HEK293 (cell line): ENCODE results near the gene NUP62.
A peak's percentile ranks its signal among the peaks of the same experiment; 100 is the strongest.

Experiments used
- BCL11A ChIP-seq: fragments of 450-650 bp; formaldehyde crosslinking; IDR thresholded peaks from 2 replicates; pipeline ENCODE4 v1.5.1; 2016; ENCODE audit warnings: low read depth, missing biosample characterization, missing genetic modification characterization
- BCL11B ChIP-seq: fragments of 450-650 bp; formaldehyde crosslinking; IDR thresholded peaks from 2 replicates; pipeline ENCODE4 v1.5.1; 2016; ENCODE audit warnings: low read depth, missing biosample characterization, missing genetic modification characterization
- KLF10 ChIP-seq: fragments of 450-650 bp; IDR thresholded peaks from 2 replicates; pipeline ENCODE4 v1.5.1; 2018; ENCODE audit warnings: missing biosample characterization, mild to moderate bottlenecking, missing genetic modification characterization
- MYNN ChIP-seq: fragments of 450-650 bp; formaldehyde crosslinking; IDR thresholded peaks from 2 replicates; pipeline ENCODE4 v1.5.1; 2016; ENCODE audit warnings: missing biosample characterization, missing genetic modification characterization, borderline replicate concordance
- RBAK ChIP-seq: fragments of 450-650 bp; formaldehyde crosslinking; IDR thresholded peaks from 2 replicates; pipeline ENCODE4 v1.5.1; 2016; ENCODE audit warnings: missing biosample characterization, missing genetic modification characterization
- REST ChIP-seq: fragments of 450-650 bp; formaldehyde crosslinking; IDR thresholded peaks from 2 replicates; pipeline ENCODE4 v1.5.1; 2016; ENCODE audit warnings: missing biosample characterization, missing genetic modification characterization
- SCRT1 ChIP-seq: fragments of 450-650 bp; formaldehyde crosslinking; IDR thresholded peaks from 2 replicates; pipeline ENCODE4 v1.5.1; 2016; ENCODE audit warnings: missing biosample characterization, missing genetic modification characterization, borderline replicate concordance
- SP3 ChIP-seq: fragments of 450-650 bp; formaldehyde crosslinking; IDR thresholded peaks from 2 replicates; pipeline ENCODE4 v1.5.1; 2016; ENCODE audit warnings: missing biosample characterization, missing genetic modification characterization
- ZBTB17 ChIP-seq: fragments of 450-650 bp; formaldehyde crosslinking; IDR thresholded peaks from 2 replicates; pipeline ENCODE4 v1.5.1; 2016; ENCODE audit warnings: missing biosample characterization, missing genetic modification characterization
- ZBTB20 ChIP-seq: fragments of 450-650 bp; formaldehyde crosslinking; IDR thresholded peaks from 2 replicates; pipeline ENCODE4 v1.5.1; 2016; ENCODE audit warnings: missing biosample characterization, missing genetic modification characterization
- ZNF112 ChIP-seq: fragments of 450-650 bp; formaldehyde crosslinking; IDR thresholded peaks from 2 replicates; pipeline ENCODE4 v1.5.0; 2017; ENCODE audit warnings: missing biosample characterization, missing genetic modification characterization
- ZNF202 ChIP-seq: fragments of 450-650 bp; formaldehyde crosslinking; IDR thresholded peaks from 2 replicates; pipeline ENCODE4 v1.5.1; 2016; ENCODE audit warnings: missing biosample characterization, missing genetic modification characterization, borderline replicate concordance
- ZNF223 ChIP-seq: fragments of 450-650 bp; formaldehyde crosslinking; IDR thresholded peaks from 2 replicates; pipeline ENCODE4 v1.5.1; 2016; ENCODE audit warnings: missing biosample characterization, missing genetic modification characterization
- ZNF239 ChIP-seq: fragments of 450-650 bp; formaldehyde crosslinking; IDR thresholded peaks from 2 replicates; pipeline ENCODE4 v1.5.1; 2016; ENCODE audit warnings: missing biosample characterization, missing genetic modification characterization
- ZNF335 ChIP-seq: fragments of 450-650 bp; formaldehyde crosslinking; conservative IDR thresholded peaks from 2 replicates; pipeline ENCODE4 v1.5.1; 2016; ENCODE audit warnings: missing biosample characterization, missing genetic modification characterization
- ZNF354C ChIP-seq: fragments of 450-650 bp; formaldehyde crosslinking; IDR thresholded peaks from 2 replicates; pipeline ENCODE4 v1.5.1; 2016; ENCODE audit warnings: missing biosample characterization, missing genetic modification characterization, low read depth, borderline replicate concordance
- ZNF366 ChIP-seq: fragments of 450-650 bp; formaldehyde crosslinking; conservative IDR thresholded peaks from 2 replicates; pipeline ENCODE4 v1.5.1; 2016; ENCODE audit warnings: missing biosample characterization, missing genetic modification characterization
- ZNF521 ChIP-seq: fragments of 450-650 bp; formaldehyde crosslinking; IDR thresholded peaks from 2 replicates; pipeline ENCODE4 v1.5.1; 2017; ENCODE audit warnings: missing biosample characterization, mild to moderate bottlenecking, missing genetic modification characterization
- ZNF548 ChIP-seq: fragments of 450-650 bp; formaldehyde crosslinking; IDR thresholded peaks from 2 replicates; pipeline ENCODE4 v1.5.1; 2016; ENCODE audit warnings: missing biosample characterization, missing genetic modification characterization
- ZNF558 ChIP-seq: fragments of 450-650 bp; formaldehyde crosslinking; IDR thresholded peaks from 2 replicates; pipeline ENCODE4 v1.5.1; 2016; ENCODE audit warnings: missing biosample characterization, missing genetic modification characterization
- ZNF560 ChIP-seq: fragments of 450-650 bp; formaldehyde crosslinking; IDR thresholded peaks from 2 replicates; pipeline ENCODE4 v1.5.1; 2017; ENCODE audit warnings: missing biosample characterization, missing genetic modification characterization, borderline replicate concordance
- ZNF660 ChIP-seq: fragments of 450-650 bp; IDR thresholded peaks from 2 replicates; pipeline ENCODE4 v1.5.1; 2018; ENCODE audit warnings: missing biosample characterization, mild to moderate bottlenecking, missing genetic modification characterization
- ZNF776 ChIP-seq: fragments of 450-650 bp; formaldehyde crosslinking; IDR thresholded peaks from 2 replicates; pipeline ENCODE4 v1.5.0; 2017; ENCODE audit warnings: missing biosample characterization, missing genetic modification characterization, borderline replicate concordance
- ZNF830 ChIP-seq: fragments of 450-650 bp; IDR thresholded peaks from 2 replicates; pipeline ENCODE4 v1.5.0; 2018; ENCODE audit warnings: missing biosample characterization, missing genetic modification characterization, low read depth, mild to moderate bottlenecking, moderate library complexity
- ZNF843 ChIP-seq: fragments of 450-650 bp; formaldehyde crosslinking; IDR thresholded peaks from 2 replicates; pipeline ENCODE4 v1.5.1; 2016; ENCODE audit warnings: missing biosample characterization, missing genetic modification characterization
- ZSCAN4 ChIP-seq: fragments of 450-650 bp; formaldehyde crosslinking; IDR thresholded peaks from 2 replicates; pipeline ENCODE4 v1.5.1; 2017; ENCODE audit warnings: missing biosample characterization, missing genetic modification characterization
- ZSCAN5A ChIP-seq: fragments of 450-650 bp; formaldehyde crosslinking; IDR thresholded peaks from 2 replicates; pipeline ENCODE4 v1.5.1; 2016; ENCODE audit warnings: missing biosample characterization, missing genetic modification characterization
- ZXDB ChIP-seq: fragments of 450-650 bp; formaldehyde crosslinking; IDR thresholded peaks from 2 replicates; pipeline ENCODE4 v1.5.1; 2016; ENCODE audit warnings: missing biosample characterization, missing genetic modification characterization
- TF ChIP-seq, protein P1 (sequence below): fragments of 450-650 bp; formaldehyde crosslinking; IDR thresholded peaks from 2 replicates; pipeline ENCODE4 v1.5.1; 2016; ENCODE audit warnings: missing biosample characterization, missing genetic modification characterization, borderline replicate concordance

NUP62 gene

GRCh38 chr19:49866933-49867782 is 62.1 kb downstream of the NUP62 start, which contains the start of gene PNKP (continued):
- TF ChIP-seq BCL11B (tag by site-specific recombination) (peak; percentile 76), BCL11A (tag by site-specific recombination) (no peak), ZNF830 (tag by site-specific recombination) (no peak), KLF10 (tag by site-specific recombination) (peak; percentile 88), ZNF366 (peak; percentile 81), ZNF776 (tag by site-specific recombination) (no peak), SP3 (peak; percentile 98), ZNF660 (tag by site-specific recombination) (no peak; the same call in 1 of the 2 replicates), ZNF202 (tag by site-specific recombination) (no peak), ZNF548 (no peak), ZXDB (tag by site-specific recombination) (peak; percentile 90), ZNF239 (no peak), ZBTB20 (tag by site-specific recombination) (peak; percentile 87; the same call in 1 of the 2 replicates), ZBTB17 (peak; percentile 80), ZSCAN4 (tag by site-specific recombination) (no peak), ZNF558 (tag by site-specific recombination) (no peak), ZNF335 (tag by site-specific recombination) (peak; percentile 90), ZNF112 (tag by site-specific recombination) (no peak), MYNN (tag by site-specific recombination) (no peak), ZNF521 (tag by site-specific recombination) (no peak), ZNF843 (tag by site-specific recombination) (peak; percentile 44), RBAK (tag by site-specific recombination) (peak; percentile 11; the same call in 1 of the 2 replicates), REST (no peak), ZNF354C (tag by site-specific recombination) (no peak), ZNF223 (no peak), ZSCAN5A (tag by site-specific recombination) (no peak), ZNF560 (tag by site-specific recombination) (no peak), SCRT1 (tag by site-specific recombination) (no peak)
- TF ChIP-seq, protein P1, sequence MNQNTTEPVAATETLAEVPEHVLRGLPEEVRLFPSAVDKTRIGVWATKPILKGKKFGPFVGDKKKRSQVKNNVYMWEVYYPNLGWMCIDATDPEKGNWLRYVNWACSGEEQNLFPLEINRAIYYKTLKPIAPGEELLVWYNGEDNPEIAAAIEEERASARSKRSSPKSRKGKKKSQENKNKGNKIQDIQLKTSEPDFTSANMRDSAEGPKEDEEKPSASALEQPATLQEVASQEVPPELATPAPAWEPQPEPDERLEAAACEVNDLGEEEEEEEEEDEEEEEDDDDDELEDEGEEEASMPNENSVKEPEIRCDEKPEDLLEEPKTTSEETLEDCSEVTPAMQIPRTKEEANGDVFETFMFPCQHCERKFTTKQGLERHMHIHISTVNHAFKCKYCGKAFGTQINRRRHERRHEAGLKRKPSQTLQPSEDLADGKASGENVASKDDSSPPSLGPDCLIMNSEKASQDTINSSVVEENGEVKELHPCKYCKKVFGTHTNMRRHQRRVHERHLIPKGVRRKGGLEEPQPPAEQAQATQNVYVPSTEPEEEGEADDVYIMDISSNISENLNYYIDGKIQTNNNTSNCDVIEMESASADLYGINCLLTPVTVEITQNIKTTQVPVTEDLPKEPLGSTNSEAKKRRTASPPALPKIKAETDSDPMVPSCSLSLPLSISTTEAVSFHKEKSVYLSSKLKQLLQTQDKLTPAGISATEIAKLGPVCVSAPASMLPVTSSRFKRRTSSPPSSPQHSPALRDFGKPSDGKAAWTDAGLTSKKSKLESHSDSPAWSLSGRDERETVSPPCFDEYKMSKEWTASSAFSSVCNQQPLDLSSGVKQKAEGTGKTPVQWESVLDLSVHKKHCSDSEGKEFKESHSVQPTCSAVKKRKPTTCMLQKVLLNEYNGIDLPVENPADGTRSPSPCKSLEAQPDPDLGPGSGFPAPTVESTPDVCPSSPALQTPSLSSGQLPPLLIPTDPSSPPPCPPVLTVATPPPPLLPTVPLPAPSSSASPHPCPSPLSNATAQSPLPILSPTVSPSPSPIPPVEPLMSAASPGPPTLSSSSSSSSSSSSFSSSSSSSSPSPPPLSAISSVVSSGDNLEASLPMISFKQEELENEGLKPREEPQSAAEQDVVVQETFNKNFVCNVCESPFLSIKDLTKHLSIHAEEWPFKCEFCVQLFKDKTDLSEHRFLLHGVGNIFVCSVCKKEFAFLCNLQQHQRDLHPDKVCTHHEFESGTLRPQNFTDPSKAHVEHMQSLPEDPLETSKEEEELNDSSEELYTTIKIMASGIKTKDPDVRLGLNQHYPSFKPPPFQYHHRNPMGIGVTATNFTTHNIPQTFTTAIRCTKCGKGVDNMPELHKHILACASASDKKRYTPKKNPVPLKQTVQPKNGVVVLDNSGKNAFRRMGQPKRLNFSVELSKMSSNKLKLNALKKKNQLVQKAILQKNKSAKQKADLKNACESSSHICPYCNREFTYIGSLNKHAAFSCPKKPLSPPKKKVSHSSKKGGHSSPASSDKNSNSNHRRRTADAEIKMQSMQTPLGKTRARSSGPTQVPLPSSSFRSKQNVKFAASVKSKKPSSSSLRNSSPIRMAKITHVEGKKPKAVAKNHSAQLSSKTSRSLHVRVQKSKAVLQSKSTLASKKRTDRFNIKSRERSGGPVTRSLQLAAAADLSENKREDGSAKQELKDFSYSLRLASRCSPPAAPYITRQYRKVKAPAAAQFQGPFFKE: no peak
